Loucy (cell line): ENCODE results near the gene LPO.

ENCODE experiments used
- H2AFZ ChIP-seq: fragments of 200-600 bp; sonication (generic); 2 replicates; pipeline ENCODE4 v1.6.0; 2016; ENCODE audit warnings: antibody characterized with exemption, mild to moderate bottlenecking, low read length, moderate library complexity
- H3F3A ChIP-seq: fragments of 200-600 bp; 2 replicates; pipeline ENCODE4 v1.6.0; 2016; ENCODE audit warnings: antibody characterized with exemption, low read depth, mild to moderate bottlenecking
- H3K27me3 ChIP-seq: fragments of 200-600 bp; sonication (generic); 2 replicates; pipeline ENCODE4 v1.6.1; 2014; ENCODE audit warnings: low read length, mild to moderate bottlenecking; ENCODE audit not compliant: insufficient read depth, poor library complexity, severe bottlenecking
- H3K36me3 ChIP-seq: fragments of 200-600 bp; sonication (generic); 2 replicates; pipeline ENCODE4 v1.6.1; 2016; ENCODE audit warnings: low read length; ENCODE audit not compliant: insufficient read depth
- H3K4me1 ChIP-seq: fragments of 200-600 bp; sonication (generic); 2 replicates; pipeline ENCODE4 v1.5.1; 2014; ENCODE audit warnings: low read length, mild to moderate bottlenecking; ENCODE audit not compliant: insufficient read depth, poor library complexity, severe bottlenecking
- H3K4me2 ChIP-seq: fragments of 200-600 bp; sonication (generic); 2 replicates; pipeline ENCODE4 v1.6.0; 2014; ENCODE audit warnings: antibody characterized with exemption, low read length, low read depth, mild to moderate bottlenecking; ENCODE audit not compliant: poor library complexity, severe bottlenecking
- H3K4me3 ChIP-seq: fragments of 200-600 bp; sonication (generic); 2 replicates; pipeline ENCODE4 v1.5.1; 2014; ENCODE audit warnings: low read length, mild to moderate bottlenecking, mixed read lengths; ENCODE audit not compliant: poor library complexity, severe bottlenecking
- H3K79me2 ChIP-seq: fragments of 200-600 bp; sonication (generic); 2 replicates; pipeline ENCODE4 v1.6.1; 2014; ENCODE audit warnings: low read length; ENCODE audit not compliant: insufficient read depth
- H3K9ac ChIP-seq: fragments of 200-600 bp; sonication (generic); 2 replicates; pipeline ENCODE4 v1.6.0; 2014; ENCODE audit warnings: mild to moderate bottlenecking, low read depth, low read length, moderate library complexity; ENCODE audit not compliant: poor library complexity, severe bottlenecking
- H3K9me2 ChIP-seq: fragments of 200-600 bp; sonication (generic); replicated peaks from 2 replicates; pipeline ENCODE4 v1.6.1; 2016; ENCODE audit warnings: low read depth, low read length, mixed read lengths
- H3K9me3 ChIP-seq: fragments of 200-600 bp; sonication (generic); 2 replicates; pipeline ENCODE4 v1.6.1; 2014; ENCODE audit warnings: mild to moderate bottlenecking, antibody characterized with exemption, low read length, low read depth; ENCODE audit not compliant: insufficient read depth
- H4K20me1 ChIP-seq: fragments of 200-600 bp; sonication (generic); 2 replicates; pipeline ENCODE4 v1.6.0; 2014; ENCODE audit warnings: antibody characterized with exemption, low read length, mild to moderate bottlenecking; ENCODE audit not compliant: insufficient read depth, poor library complexity, severe bottlenecking
- CTCF ChIP-seq: fragments of 200-600 bp; sonication (generic); conservative IDR thresholded peaks from 2 replicates; pipeline ENCODE4 v1.5.1; 2014; ENCODE audit warnings: mild to moderate bottlenecking, antibody characterized with exemption, low read length
- EZH2phosphoT487 ChIP-seq: fragments of 200-600 bp; IDR thresholded peaks from 2 replicates; pipeline ENCODE4 v1.6.1; 2018; ENCODE audit warnings: antibody characterized with exemption, mild to moderate bottlenecking, moderate library complexity, borderline replicate concordance

Gene LPO

GRCh38 chr17:58263773-58264172, 25.4 kb downstream of the LPO start:
- H3K27me3 ChIP-seq: peaks cover 24% of the 10 kb centered on the region
- no peaks in the 10 kb centered on the region for H4K20me1 ChIP-seq
- TF ChIP-seq CTCF: no peak
- no peak for TF ChIP-seq EZH2phosphoT487
- no peak overlapping the region for H3K9ac ChIP-seq
- H3F3A ChIP-seq: no peaks in the 10 kb centered on the region
- no peaks in the 10 kb centered on the region for H3K9me3 ChIP-seq
- H3K9me2 ChIP-seq: no peaks in the 10 kb centered on the region
- H3K4me3 ChIP-seq: no peak overlapping the region
- no peaks in the 10 kb centered on the region for H3K79me2 ChIP-seq
- H3K4me2 ChIP-seq: no peak overlapping the region
- H3K36me3 ChIP-seq: no peaks in the 10 kb centered on the region
- H3K4me1 ChIP-seq: no peaks in the 10 kb centered on the region
- no peak overlapping the region for H2AFZ ChIP-seq

GRCh38 chr17:58264407-58265103, 26.2 kb downstream of the LPO start:
- no peak overlapping the region for H2AFZ ChIP-seq
- no peaks in the 10 kb centered on the region for H3K9me3 ChIP-seq
- no peak overlapping the region for H3K4me2 ChIP-seq
- peaks cover 24% of the 10 kb centered on the region for H3K27me3 ChIP-seq
- no peak for TF ChIP-seq EZH2phosphoT487
- TF ChIP-seq CTCF: no peak
- no peaks in the 10 kb centered on the region for H3K79me2 ChIP-seq
- no peak overlapping the region for H3K9ac ChIP-seq
- H3K4me1 ChIP-seq: no peaks in the 10 kb centered on the region
- H3K4me3 ChIP-seq: no peak overlapping the region
- no peaks in the 10 kb centered on the region for H4K20me1 ChIP-seq
- no peaks in the 10 kb centered on the region for H3K36me3 ChIP-seq
- H3F3A ChIP-seq: no peaks in the 10 kb centered on the region
- no peaks in the 10 kb centered on the region for H3K9me2 ChIP-seq

GRCh38 chr17:58265271-58265670, 26.9 kb downstream of the LPO start:
- Histone ChIP-seq H3K4me2 (no peak overlapping the region), H3K9me3 (no peaks in the 10 kb centered on the region), H3K4me1 (no peaks in the 10 kb centered on the region), H3K4me3 (no peak overlapping the region), H4K20me1 (no peaks in the 10 kb centered on the region), H3K9me2 (no peaks in the 10 kb centered on the region), H2AFZ (no peak overlapping the region), H3F3A (no peaks in the 10 kb centered on the region), H3K36me3 (no peaks in the 10 kb centered on the region), H3K27me3 (peaks cover 19% of the 10 kb centered on the region), H3K79me2 (no peaks in the 10 kb centered on the region), H3K9ac (no peak overlapping the region)
- TF ChIP-seq EZH2phosphoT487 (no peak), CTCF (no peak)
